Measurements from ENCODE around the gene DDO.

Gene DDO

GRCh38 chr6:110419028-110419739, 3.8 kb upstream of the DDO start:
- no peak for DNase-seq

- no peak for DNase-seq
Observed at GRCh38 chr6:110418594-110418993, 3.2 kb upstream of the DDO start.

- DNase-seq: no peak
Observed at GRCh38 chr6:110414669-110415068, 706 bp downstream of the DDO start.

- DNase-seq: peak; percentile 87
Observed at GRCh38 chr6:110412360-110412759, 3.0 kb downstream of the DDO start.

GRCh38 chr6:110410511-110410910, 4.9 kb downstream of the DDO start:
- DNase-seq: no peak

GRCh38 chr6:110409794-110410193, 5.6 kb downstream of the DDO start:
- DNase-seq: no peak

GRCh38 chr6:110408901-110409300, 6.5 kb downstream of the DDO start:
- DNase-seq: no peak

GRCh38 chr6:110404607-110405006, 10.8 kb downstream of the DDO start:
- DNase-seq: no peak

GRCh38 chr6:110401585-110402176, 13.7 kb downstream of the DDO start:
- no peak for DNase-seq

GRCh38 chr6:110400208-110400607, 15.2 kb downstream of the DDO start:
- DNase-seq: no peak

- DNase-seq: no peak
Observed at GRCh38 chr6:110399219-110400071, 15.9 kb downstream of the DDO start.

- no peak for DNase-seq
Observed at GRCh38 chr6:110398778-110399177, 16.6 kb downstream of the DDO start.

- DNase-seq: no peak
Observed at GRCh38 chr6:110395221-110395620, 20.2 kb downstream of the DDO start.

GRCh38 chr6:110394409-110394808, 21.0 kb downstream of the DDO start:
- DNase-seq: no peak

GRCh38 chr6:110392727-110393126, 22.6 kb downstream of the DDO start:
- DNase-seq: no peak

GRCh38 chr6:110390404-110390803, 25.0 kb downstream of the DDO start:
- no peak for DNase-seq

GRCh38 chr6:110389689-110390382, 25.5 kb downstream of the DDO start:
- DNase-seq: no peak

GRCh38 chr6:110387986-110388385, 27.4 kb downstream of the DDO start:
- DNase-seq: no peak

- DNase-seq: no peak
Observed at GRCh38 chr6:110385458-110385863, 29.9 kb downstream of the DDO start.

GRCh38 chr6:110378552-110378951, 36.8 kb downstream of the DDO start:
- peak; percentile 19 for DNase-seq

GRCh38 chr6:110369066-110369465, 46.3 kb downstream of the DDO start:
- no peak for DNase-seq

- DNase-seq: no peak
Observed at GRCh38 chr6:110368284-110368683, 47.1 kb downstream of the DDO start.

- DNase-seq: no peak
Observed at GRCh38 chr6:110367825-110368224, 47.5 kb downstream of the DDO start.
